HG02852 (cell line): ENCODE results near the gene FBP1.

Experiments used
- ATAC-seq: cut with Tn5 transposase; IDR thresholded peaks from one replicate; pipeline ENCODE4 v1.9.1; 2021; ENCODE audit warnings: mild to moderate bottlenecking, moderate library complexity; ENCODE audit not compliant: unreplicated experiment

Gene FBP1

DNA sequence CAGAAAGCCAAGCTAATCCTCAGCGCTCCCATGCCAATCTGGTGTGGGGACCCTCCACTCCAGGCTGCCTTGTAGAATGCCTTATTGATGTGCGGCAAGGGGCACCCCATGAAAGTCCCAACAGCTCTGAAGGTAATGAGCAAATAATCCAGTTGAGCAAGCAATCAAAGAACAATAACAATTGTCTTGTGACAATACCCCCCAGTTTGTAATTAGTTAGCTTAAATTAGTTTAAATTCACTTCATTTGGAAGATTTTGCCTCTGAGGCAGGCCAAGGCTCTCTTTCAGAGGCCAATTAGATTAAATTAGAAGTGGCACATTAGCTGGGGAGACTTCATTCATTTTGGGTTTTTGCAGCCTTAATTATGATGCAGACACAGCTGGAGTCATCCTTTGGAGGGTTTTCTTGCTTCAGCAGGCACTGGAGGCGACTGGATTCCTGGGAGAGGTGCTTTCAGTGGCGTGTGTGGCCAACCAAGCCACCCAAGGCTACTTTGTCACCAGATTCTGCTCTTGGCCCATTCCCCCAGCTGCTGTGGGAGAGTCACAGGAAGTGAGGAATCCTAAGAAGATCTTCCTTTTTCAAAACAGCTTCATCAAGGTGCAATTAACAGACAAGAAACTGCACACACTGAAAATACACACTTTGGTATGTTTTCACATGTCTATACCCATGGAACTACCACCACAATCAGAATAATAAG is 17.9 kb upstream of the FBP1 start:
- no peak for ATAC-seq

- peak; percentile 99 for ATAC-seq
Observed at GRCh38 chr9:94656200-94656599, 16.9 kb upstream of the FBP1 start.

DNA sequence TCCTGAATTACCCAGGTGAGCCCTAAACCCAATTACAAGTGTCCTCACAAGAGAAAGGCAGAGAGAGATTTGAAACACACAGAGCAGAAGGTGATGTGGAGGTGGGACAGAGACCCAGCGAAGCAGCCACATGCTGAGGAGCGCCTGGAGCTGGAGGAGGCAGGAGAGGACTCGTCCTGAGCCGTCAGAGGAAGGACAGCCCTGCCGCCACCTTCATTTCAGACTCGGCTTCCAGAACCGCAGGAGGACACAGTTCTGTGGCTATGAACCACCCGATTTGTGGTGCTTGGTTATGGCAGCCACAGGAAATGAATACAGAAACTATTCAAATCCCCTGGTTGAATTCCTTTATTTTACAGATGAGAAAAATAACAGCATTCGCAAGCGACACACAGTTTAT is 16.4 kb upstream of the FBP1 start:
- no peak for ATAC-seq

- ATAC-seq, result no peak
Observed at GRCh38 chr9:94654165-94654894, 15.0 kb upstream of the FBP1 start.

- no peak for ATAC-seq
Observed at GRCh38 chr9:94650949-94651348, 11.6 kb upstream of the FBP1 start.

DNA sequence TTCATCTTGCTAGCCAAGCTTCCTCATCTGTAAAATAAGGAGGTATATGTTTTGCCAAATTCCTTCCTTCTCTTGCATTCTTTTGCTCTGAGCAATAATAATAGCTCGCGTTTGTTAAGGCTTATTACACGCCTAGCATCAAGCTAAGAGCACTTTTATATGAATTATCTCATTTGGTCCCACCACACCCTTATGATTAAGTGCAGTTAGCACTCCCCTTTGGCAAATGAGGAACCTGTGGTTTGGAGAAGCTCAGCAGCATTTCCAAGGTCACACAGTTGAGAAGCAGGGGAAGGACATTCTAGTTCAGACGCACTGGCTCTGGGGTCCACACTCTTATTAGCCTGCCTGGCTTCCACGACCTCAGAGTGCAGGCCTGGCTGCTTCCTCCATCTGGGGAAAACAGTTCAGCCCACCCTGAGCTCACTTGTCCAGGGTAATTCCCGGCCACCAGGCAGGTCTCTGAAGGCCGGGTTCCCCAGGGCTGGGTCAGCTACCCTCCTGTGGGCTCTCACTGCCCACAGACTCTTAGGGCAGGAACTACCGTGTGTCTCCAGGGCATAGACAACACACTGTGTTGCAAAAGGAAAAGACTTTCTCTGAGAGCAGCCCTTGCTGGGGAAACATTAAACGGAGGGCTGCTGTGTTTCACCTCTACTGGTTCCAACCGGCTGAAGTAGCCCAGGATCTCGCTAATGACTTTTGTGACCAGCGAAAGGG is 9.9 kb upstream of the FBP1 start:
- no peak for ATAC-seq

GRCh38 chr9:94648185-94648584 is 8.9 kb upstream of the FBP1 start:
- ATAC-seq, result no peak

DNA sequence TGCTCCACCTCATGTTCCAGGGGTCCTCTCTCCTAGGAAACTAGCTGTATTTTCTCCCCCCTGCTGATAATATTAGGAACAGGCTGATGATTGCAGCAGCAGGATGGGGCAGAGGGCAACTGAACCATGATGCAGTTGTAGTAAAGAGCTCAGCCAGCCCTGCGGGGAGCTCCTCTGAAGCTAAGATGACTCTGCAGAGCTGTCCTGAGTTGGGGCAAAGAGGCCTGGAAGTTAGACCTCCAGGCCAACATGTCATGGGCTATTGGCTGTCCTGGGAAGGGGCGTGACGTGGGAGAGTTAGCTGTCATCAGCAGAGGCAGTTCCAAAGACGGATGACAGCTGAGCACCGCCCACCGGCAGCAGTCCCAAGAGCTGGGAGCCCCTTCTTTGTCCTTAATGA is 6.6 kb upstream of the FBP1 start:
- ATAC-seq, result no peak

- no peak for ATAC-seq
Observed at GRCh38 chr9:94644543-94644942, 5.2 kb upstream of the FBP1 start.

GRCh38 chr9:94643741-94644140 is 4.4 kb upstream of the FBP1 start:
- ATAC-seq, result no peak

DNA sequence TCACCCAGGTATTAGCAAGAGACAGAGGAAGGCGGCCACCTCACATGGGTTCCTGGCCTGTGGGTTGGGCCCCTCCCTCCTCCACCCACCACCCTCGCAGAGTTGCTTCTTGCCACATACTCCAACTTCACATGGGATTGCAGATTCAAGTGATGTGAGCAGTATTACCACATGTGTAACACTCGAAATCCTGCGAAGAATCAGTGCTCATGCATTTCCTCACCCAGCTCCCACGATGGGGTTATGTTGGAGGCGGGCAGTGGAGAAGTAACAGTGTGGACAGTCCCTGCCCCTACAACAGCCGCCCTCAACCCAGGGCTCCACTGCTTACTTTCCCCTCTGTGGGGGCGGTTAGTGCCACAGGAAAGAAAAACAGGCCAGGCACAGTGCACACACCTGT is 3.9 kb upstream of the FBP1 start:
- no peak for ATAC-seq

GRCh38 chr9:94642501-94642900 is 3.2 kb upstream of the FBP1 start:
- no peak for ATAC-seq

DNA sequence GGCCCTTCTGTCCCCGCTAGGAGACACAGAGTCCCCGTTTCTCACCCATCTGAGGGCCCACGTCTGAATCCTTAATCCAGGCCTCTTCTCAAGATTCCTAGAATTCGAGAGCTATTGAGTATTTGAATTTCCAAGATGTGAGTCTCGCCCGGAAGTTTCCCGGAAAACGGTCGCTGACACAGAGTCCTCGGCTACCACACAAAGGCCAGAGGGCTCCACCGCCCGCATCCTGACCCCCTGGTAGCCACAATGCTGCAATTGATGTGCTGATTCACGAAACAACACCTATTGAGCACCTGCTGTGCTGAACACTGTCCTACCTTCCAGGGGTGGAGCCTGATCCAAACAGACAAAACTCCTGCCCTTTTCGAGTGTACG is 670 bp upstream of the FBP1 start:
- ATAC-seq, result no peak

DNA sequence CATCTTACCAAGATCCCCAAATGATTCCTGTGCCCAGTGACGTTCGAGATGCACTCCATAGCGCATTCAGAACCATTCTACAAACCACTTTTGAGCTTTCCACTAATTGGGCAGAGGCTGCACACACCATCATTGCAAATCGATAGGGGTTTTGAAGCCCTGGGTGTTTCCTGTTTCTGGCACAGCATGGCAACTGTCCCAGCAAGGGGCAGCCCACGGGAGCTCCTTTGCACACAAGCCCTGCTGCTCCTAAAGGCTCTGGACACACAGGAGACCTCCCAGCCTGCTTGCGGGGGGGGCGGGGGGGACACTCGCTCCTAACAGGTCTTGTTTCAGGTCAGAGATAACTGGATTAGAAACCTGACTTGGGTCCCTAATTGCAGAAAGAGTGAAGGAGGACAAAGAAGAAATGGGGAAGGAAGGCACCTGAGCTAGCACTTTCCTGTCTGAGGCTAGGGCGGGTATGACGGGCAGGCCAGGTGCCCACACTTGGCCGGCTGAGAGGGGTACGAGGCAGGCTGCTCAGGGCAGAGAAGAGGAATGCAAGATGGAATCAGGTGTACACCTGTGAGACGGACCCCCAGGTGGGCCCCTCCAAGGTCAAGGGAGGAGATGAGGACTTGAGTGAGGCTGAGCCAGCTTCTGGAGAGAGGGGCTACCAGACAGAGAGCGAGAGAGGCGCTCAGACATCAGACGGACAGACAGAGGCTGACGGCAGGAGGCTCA is 820 bp downstream of the FBP1 start:
- no peak for ATAC-seq

GRCh38 chr9:94632737-94633136 is 6.6 kb downstream of the FBP1 start:
- ATAC-seq, result no peak

DNA sequence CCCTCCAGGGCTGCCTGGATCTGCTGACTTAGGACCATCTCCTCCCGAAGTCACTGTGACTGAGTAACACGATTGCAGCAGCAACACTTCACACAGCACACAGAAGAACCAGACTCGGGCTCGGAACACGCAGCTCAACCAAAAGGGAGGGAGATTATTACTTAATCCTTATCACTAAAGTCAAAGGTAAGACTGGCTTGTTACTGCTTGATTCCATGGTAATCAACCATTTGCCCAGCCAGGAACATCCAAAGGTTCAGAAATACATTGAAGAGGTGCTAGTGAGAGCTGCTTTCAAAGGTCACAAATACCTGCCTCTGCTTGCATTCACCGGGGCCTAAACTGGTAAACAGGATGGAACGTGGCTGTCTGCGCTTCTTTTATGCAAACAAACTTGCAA is 7.7 kb downstream of the FBP1 start:
- ATAC-seq, result no peak

DNA sequence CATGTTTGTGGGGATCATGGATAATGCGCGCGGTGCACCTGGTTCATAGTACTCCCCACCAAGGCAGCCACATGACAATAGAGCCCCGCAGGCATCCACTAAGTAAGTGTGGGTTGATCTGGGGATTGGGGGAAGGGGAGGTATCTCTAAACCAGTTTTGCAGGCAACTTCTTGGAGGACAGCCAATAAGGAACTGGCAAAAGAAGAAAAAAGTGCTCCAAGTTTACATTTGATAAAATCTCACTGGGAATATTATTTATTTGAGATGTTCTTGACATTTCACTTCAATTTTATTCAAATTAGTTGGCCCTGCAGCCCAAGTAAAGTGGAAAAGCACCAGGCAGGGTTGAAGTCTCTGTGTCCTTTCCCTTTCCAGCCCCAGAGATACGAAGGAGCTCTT is 8.5 kb downstream of the FBP1 start:
- no peak for ATAC-seq

DNA sequence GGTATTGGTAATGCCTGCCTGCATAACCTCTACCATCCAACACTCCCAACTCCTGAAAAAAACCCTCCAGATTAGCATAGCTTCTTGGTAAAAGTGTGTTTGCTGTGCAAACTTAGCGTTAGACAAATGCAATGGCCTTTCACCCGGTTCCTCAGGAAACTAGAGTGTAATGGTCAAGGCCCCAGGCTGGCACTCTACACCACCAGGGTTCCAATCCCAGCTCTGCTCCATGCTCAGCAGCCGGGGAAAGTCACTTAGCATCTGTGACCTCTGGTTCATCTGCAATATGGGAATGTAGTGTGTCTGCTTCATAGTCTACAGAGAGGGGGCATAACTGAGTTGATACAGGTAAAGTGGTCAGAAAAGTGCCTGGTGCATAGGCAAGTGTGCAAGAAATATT is 9.0 kb downstream of the FBP1 start:
- ATAC-seq, result no peak

DNA sequence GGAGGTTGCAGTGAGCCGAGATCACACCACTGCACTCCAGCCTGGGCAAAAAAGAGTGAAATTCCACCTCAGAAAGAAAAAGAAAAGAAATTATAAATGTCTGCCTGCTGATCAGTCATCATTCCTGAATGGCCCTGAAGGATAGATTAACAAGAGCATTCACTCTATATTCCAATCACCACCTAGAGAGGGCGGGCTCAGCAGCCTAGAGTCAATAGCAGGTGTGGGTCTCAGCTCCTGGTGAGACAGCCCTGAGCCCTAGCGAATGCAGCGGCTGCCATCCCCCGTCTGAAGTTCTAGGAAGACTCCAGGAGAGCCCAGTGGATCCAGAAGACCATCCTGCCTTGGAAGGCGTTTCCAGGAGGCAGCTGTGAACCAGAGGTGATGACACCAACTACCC is 12.0 kb downstream of the FBP1 start:
- ATAC-seq, result no peak

DNA sequence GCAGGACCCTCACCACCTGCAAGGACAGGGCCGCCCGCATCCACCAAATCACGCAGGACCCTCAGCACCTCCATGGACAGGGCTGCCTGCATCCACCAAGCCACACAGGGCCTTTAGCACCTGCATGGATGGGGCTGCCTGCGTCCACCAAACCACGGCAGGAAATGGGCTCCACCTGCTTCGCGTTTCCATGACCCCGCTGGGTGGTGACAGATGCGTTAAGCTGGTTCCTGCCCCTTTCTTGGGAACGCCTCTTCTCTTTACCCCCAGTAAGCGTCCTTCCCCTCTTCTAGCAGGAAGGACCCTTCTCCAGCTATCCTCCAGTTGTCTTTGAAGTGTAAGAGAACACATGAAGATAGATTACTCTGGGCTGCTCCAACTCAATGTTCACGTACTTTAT is 13.5 kb downstream of the FBP1 start:
- ATAC-seq, result no peak

- no peak for ATAC-seq
Observed at GRCh38 chr9:94624629-94625028, 14.7 kb downstream of the FBP1 start.

- ATAC-seq, result no peak
Observed at GRCh38 chr9:94623253-94623652, 16.1 kb downstream of the FBP1 start.
